Stimulated activated naive CD4-positive, alpha-beta T cell (primary cell): ENCODE measurements around the gene COQ8B.

Experiments used
- DNase-seq, 6 experiments: peaks; one replicate each; lab custom pipeline; 2025; lab: John Stamatoyannopoulos, UW

The COQ8B gene

DNA sequence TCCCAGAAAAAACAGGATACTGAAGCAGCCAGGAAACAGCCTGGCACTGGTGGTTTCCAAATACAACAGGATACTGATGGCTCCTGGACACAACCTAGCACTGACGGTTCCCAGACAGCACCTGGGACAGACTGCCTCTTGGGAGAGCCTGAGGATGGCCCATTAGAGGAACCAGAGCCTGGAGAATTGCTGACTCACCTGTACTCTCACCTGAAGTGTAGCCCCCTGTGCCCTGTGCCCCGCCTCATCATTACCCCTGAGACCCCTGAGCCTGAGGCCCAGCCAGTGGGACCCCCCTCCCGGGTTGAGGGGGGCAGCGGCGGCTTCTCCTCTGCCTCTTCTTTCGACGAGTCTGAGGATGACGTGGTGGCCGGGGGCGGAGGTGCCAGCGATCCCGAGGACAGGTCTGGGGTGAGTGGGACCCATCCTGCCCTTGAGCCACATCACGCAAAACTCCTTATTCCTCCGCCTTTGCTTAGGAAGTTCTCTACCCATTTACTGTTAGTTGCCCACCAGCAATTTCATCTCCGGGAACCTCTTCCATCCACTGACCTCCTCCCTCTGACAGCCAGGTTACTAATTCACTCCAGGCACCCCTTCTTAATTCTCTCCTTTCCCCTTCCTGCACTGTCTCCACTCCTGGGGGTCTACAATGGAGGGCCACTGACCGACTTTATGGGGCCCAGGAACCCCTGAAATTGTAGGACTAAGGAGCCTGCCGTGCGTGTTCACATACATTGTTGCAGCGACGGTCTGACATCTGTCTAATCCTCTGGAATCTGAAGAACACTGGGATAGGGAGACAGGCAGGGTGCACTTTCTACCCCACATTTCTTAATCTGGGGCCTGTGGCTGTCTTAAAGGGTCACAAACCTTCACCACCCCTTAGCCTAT lies 1.4 kb upstream of the COQ8B start:
- DNase-seq, result no peak

DNA sequence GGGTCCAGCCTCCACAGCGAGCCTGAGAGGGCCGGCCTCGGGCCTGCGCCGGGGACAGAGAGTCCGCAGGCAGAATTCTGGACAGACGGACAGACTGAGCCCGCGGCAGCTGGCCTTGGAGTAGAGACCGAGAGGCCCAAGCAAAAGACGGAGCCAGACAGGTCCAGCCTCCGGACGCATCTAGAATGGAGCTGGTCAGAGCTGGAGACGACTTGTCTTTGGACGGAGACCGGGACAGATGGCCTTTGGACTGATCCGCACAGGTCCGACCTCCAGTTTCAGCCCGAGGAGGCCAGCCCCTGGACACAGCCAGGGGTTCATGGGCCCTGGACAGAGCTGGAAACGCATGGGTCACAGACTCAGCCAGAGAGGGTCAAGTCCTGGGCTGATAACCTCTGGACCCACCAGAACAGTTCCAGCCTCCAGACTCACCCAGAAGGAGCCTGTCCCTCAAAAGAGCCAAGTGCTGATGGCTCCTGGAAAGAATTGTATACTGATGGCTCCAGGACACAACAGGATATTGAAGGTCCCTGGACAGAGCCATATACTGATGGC lies 716 bp upstream of the COQ8B start:
- DNase-seq, result peak in 1 of 6 experiments; percentile 32

GRCh38 chr19:40716031-40716481 lies 630 bp downstream of the COQ8B start:
- DNase-seq, result peak in 1 of 6 experiments; percentile 56

- DNase-seq, result peak; percentile 86 to 93 (median 92)
Observed at GRCh38 chr19:40714441-40715299, 2.0 kb downstream of the COQ8B start.

- no peak for DNase-seq
Observed at GRCh38 chr19:40713939-40714338, 2.7 kb downstream of the COQ8B start.

GRCh38 chr19:40709817-40710216 lies 6.9 kb downstream of the COQ8B start:
- DNase-seq, result no peak

DNA sequence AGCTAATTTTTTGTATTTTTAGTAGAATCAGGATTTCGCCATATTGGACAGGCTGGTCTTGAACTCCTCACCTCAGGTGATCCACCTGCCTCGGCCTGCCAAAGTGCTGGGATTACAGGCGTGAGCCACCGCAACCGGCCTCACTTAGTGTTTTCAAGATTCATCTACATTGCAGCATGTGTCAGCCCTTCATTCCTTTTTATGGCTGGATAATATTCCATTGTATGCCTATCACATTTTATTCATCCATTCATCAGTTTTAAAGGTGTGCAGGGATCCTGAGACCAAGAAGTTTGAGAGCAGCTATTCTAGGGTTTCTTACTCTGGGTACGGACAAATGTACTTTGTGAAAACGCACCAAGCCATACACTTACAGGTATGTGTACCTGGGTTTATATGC lies 9.1 kb downstream of the COQ8B start:
- no peak for DNase-seq

GRCh38 chr19:40705950-40706619 lies 10.6 kb downstream of the COQ8B start:
- DNase-seq, result no peak

- no peak for DNase-seq
Observed at GRCh38 chr19:40705362-40705651, 11.4 kb downstream of the COQ8B start.

- no peak for DNase-seq
Observed at GRCh38 chr19:40704491-40705361, 12.0 kb downstream of the COQ8B start.

- no peak for DNase-seq
Observed at GRCh38 chr19:40703029-40703755, 13.5 kb downstream of the COQ8B start.

DNA sequence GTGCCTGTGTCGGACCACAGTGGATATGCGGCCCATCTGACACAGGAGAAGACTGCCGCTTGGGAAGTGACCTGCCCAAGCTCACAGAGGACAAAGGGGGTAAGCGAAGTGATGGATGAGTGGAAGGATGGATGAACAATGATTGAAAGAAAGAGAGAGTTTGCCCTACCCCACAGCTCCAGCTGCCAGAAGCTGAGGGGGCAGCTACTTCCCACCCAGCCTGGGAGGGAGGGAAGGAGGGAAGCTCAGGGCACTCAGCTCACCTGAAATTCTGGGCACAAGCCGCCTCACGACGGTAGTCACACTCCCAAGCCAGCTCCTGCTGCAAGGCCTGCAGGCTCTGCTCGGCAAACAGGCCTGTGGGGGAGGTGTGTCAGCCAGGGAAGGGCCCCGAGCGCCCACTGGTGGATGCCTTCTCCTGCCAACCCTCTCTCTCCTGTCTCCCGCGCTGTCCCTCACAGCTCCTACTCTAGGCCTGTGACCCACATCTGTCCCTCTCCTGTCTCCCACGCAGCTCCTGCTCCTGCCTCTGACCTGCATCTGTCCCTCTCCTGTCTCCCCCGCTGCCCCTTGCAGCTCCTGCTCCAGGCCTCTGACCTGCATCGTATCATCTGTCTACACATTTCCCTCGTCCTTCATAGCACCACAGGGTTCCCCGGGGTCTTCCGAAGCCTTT lies 14.2 kb downstream of the COQ8B start:
- no peak for DNase-seq

- DNase-seq, result no peak
Observed at GRCh38 chr19:40701758-40702157, 14.9 kb downstream of the COQ8B start.

GRCh38 chr19:40700083-40700482 lies 16.6 kb downstream of the COQ8B start:
- DNase-seq, result no peak

- DNase-seq, result no peak
Observed at GRCh38 chr19:40697007-40697406, 19.7 kb downstream of the COQ8B start.

DNA sequence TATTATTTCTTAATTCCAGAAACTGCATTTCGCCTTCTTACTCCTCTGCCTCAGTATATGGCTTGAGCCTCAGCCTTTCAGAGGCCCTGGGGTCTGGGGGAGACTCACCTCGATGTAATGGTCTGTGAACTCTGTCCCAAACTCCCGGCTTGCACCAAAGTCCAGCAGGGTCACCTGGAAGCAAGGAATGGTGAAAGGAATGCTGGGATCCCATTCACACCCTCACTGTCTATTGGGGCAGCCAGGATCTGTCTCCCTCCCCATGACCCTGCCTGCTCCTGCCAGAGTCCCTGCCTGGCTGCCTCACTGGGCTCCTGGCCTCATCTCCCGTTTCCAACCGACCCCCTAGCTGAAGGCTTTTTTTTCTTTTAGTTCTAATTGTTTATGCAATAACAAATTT lies 20.8 kb downstream of the COQ8B start:
- no peak for DNase-seq

- DNase-seq, result no peak
Observed at GRCh38 chr19:40693896-40694295, 22.8 kb downstream of the COQ8B start.

DNA sequence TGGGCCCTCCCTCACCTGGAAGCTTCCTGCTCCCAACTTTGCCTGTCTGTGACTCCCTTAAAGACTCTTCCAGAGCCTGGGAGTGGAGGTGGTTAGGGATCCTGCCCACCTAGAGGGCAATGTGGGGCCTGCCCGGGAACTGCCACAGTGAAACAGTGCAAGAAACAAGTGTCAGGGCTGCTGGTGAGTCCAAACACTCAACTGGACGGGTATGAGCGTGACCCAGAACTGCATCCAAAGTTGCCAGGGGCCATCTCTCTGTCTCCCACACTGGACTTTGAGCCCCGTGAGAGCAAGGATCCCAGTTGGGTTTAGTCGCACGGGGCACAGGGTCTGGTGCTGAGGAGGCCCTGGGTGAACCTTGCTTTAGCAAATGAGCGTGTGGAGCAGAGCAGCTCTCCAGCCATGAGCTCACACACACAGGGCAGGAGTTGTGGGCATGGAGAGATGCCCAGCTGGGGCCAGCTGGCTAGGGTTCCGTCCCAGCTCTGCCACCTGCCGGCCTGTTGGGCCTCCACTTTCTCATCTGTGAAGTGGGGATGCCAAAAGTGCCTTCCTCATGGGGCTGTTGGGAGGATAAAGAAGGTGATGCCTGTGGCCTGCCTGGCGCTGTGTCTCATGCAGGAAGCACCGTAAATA lies 23.4 kb downstream of the COQ8B start:
- no peak for DNase-seq

GRCh38 chr19:40692212-40692551 lies 24.5 kb downstream of the COQ8B start:
- DNase-seq, result no peak
